Posterior cingulate gyrus (tissue), 11 donors: ENCODE results near the gene PBX1.

ENCODE experiments used
- DNase-seq, 10 donors: peaks; one replicate each; pipeline versions ENCODE4 v3.0.0 to v3.0.0-alpha.2; 2020 to 2021; ENCODE audit warnings: mixed read lengths in 3 of 10
- intact Hi-C: fragments of 100-400 bp; cut with DNase I; formaldehyde crosslinking; loops from one replicate; pipeline ENCODE4 v1.15.1; 2023

Gene PBX1

GRCh38 chr1:164688791-164689190 is 129.8 kb downstream of the PBX1 start:
- intact Hi-C loops = no loop called here
- DNase-seq = no peak

DNA sequence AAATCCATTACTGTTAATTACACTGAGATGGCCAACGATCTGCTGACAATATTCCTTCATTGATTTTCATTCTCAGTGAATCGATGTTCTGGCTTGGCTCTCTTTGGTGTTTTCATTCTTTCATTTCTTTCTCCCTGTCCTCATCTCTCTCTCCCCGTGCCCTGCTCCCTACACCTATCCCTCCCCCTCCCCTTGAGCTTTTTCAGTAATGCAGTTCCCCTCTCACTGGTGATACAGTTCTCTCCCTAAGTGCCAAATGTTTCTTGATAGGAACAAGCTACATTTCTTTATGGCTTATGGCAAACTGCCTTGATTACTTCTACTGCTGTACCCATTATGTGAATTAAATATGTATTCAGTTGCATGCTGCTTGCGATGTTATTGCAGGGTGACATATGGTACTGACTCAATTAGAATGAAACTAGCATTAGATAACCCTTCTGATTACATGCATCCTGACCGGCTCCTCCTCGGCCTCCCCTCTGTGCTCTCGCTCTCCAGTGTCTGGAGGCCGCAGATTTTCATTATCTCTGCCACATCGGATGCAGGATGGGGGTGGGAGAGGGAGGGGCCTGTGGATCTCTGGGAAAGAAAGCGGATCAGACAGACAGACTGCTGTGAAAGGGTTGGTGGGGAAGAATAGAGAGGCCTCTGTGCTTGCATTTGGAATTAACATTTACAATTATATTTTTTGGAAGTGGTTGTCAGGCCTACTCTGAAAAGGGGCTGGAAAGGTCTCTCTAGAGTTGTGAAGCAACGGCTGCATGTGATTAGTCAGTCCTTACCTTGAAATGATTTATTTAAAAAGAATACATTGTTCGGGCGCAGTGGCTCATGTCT is 130.9 kb downstream of the PBX1 start:
- intact Hi-C loops = no loop called here
- no peak for DNase-seq

GRCh38 chr1:164692420-164692819 is 133.4 kb downstream of the PBX1 start:
- intact Hi-C loops = no loop called here
- no peak for DNase-seq

GRCh38 chr1:164693564-164694359 is 134.8 kb downstream of the PBX1 start:
- no peak for DNase-seq
- intact Hi-C loops = no loop called here

DNA sequence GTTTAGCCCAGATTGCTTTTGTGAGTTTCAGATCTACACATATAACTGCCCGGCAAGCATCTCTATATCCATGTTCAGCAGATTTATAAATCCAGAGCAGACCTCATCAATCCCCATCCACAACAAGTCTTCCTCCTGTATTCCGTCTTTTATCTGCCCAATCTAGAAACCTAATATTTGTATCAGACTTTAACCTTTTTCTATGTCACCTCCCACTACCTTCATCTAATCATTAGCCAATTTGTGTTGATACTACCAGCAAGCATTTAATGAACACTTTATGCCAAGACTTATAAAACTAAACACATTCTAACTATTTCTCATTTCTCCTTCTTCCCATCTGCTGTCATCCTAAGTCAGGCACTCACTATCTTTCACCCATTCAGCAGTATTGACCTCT is 135.5 kb downstream of the PBX1 start:
- intact Hi-C loops = no loop called here
- DNase-seq = no peak

DNA sequence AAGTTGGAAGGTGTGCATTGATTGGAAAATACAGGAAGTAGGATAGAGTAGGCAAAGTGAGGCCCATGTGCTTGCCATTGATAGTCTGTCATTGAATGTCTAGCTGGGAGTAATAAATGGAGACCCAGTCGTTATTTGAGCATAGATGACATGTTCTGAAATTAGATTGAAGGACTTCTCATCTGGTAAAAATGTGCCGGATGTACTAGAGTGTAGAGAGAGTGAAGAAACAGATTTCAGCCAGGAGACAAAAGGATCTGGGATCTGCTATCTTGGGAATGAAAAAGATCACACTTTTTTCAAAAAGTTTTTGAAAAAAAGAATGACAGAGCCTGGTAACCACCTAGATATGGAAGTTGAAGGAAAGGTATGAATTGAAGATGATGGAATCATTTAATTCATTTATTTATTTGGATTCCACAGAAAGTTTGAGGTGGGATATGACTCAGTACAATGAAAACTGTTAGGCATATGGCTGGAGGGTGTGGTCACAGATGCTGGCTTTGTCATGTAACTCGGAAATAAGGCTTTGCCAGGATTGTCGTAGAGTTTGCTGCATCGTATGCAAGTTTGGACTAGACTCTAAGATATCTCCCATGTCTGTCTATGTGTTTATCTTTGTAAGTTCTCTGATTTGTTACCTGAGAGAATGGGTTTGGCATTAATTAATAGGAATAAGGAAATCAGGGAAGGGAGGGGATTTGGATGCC is 137.1 kb downstream of the PBX1 start:
- intact Hi-C loops = no loop called here
- DNase-seq = no peak

- peak in 3 of 10 donors; percentile 23 to 87 (median 72) for DNase-seq
- intact Hi-C loops = no loop called here
These were observed 141.0 kb downstream of the PBX1 start for GRCh38 chr1:164699815-164700491.

- no peak for DNase-seq
- intact Hi-C loops = no loop called here
These were observed 141.7 kb downstream of the PBX1 start for GRCh38 chr1:164700683-164701082.

DNA sequence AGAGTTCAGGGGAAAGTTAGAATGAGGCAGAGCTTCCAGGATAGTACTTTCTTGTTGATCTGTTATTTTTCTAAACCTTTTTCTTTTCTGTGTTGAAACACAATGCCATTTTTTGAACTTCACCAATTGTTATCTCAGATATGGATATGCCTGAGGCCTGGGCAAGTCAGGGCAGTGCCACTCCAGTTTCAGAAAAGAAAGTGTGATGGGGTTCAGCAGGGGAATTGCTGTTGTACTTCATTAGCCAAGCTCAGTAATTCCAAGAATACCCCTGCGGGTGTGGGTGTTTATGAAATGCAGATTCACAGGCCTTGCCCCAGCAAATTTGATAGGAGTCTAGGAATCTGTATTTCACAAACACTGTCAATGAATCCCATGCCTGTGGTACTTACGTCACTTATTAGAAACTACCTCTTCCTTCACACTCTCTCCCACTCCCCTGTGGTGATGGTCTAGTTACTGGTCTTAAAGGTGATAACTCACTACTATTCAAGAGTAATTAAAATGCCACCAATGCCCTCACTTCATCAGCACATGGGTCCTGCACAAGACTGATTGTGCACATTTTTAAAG is 142.3 kb downstream of the PBX1 start:
- intact Hi-C loops = no loop called here
- no peak for DNase-seq

DNA sequence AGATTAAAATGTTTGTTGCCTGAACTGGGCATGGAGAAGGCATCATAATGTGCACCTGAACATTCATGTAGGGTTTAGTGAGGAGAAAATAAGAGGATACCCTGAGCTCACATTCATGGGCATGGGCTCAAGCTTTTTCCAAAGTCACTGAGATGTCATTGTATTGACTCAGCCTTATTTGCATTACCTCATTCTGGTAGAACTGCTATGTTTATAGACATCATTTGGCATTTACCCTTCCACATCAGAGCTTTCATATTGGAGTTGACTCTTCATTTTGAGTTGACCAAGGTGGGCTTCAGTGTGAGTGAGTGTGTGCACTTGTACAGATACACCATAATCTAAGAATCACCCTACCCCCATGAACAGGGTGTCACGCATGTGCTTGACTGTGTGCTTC is 143.2 kb downstream of the PBX1 start:
- intact Hi-C loops = no loop called here
- no peak for DNase-seq

DNA sequence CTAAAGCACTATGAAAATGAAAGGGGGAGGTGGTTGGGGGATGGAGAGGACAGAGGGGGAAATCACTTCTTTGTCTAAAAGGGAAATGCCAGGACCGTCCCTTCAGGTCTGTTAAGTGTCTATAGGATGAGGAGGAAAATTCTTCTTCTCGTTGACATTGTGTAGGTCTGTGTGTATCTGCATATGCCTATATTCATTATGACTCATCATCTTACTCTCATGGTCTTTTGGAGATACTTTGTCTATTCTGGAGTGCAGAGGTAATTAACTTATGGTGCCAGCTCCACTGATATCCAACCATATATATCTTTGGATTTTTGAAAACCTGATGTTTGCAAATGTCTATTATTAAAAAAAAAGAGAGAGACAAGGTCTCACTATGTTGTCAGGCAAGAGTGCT is 143.7 kb downstream of the PBX1 start:
- intact Hi-C loops = no loop called here
- DNase-seq = no peak

- intact Hi-C loops = no loop called here
- peak in 1 of 10 donors; percentile 22 for DNase-seq
These were observed 144.5 kb downstream of the PBX1 start for GRCh38 chr1:164703463-164703862.

DNA sequence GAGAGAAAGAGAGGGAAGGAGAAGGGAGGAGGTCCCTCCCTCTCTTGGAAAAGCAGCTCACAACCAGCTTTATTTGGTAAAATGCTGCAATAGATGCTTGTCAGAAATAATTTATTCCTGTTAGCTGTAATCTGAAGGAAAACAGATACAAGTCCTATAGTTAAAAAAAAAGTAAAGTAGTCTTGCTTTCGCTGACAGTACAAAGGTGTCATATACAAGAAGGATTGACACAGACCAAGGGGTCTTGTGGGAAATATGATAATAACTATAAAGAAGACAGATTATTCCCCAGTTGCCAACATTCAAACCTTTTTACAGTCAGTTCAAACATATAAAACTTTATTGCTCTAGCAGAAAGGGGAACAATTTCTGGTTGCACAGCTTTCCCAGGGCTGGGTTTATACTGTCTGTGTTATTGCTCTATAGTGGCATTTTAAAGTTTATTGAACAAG is 145.0 kb downstream of the PBX1 start:
- DNase-seq = no peak
- intact Hi-C loops = no loop called here

DNA sequence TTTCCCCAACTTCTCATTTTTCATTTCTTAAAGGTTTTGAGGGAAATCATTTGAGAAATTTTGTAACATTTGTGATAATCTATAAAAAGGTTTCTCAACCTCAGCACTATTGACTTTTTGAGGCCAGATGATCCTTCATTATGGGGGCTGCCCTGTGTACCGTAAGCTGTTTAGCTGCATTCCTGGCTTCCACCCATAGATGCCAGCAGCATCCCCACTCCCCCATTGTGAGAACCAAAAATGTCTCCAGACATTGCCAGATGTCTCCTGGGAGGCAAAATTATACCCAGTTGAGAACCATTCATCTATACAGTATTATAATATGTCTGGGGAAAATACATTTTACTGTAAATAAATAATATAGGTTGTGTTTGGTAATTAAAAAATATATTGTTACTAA is 146.0 kb downstream of the PBX1 start:
- DNase-seq = no peak
- intact Hi-C loops = no loop called here

- DNase-seq = no peak
- intact Hi-C loops = no loop called here
These were observed 147.6 kb downstream of the PBX1 start for GRCh38 chr1:164706606-164706987.

DNA sequence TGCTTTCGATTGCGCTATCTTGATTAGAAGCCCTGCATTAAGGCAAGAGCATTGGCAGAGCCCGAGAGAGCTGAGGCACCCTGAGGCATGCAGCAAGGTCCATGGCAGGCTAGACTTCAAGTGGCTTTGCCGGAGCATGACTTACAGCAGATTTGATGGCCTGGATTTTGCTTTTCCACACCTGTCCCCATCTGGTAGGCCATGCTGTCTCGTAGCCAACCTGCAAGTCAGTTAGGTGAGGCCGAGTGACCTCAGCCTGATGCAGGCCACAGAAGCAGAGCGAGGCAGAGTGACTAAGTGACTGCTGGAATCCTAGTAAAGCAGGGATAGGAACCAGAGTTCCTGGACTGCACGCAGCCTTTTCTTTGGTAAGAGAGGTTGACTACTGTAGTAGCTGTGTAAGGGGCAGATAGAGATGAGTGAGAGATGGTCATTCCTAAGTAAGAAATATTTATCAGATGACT is 148.9 kb downstream of the PBX1 start:
- DNase-seq = no peak
- intact Hi-C loops = no loop called here

- no peak for DNase-seq
- intact Hi-C loops = no loop called here
These were observed 149.6 kb downstream of the PBX1 start for GRCh38 chr1:164708596-164708995.

GRCh38 chr1:164709126-164709525 is 150.1 kb downstream of the PBX1 start:
- intact Hi-C loops = no loop called here
- no peak for DNase-seq

- intact Hi-C loops = no loop called here
- DNase-seq = no peak
These were observed 150.7 kb downstream of the PBX1 start for GRCh38 chr1:164709541-164710278.
